Measurements from ENCODE around the gene CES5A.
"Not testable (repeated sequence)": the region's sequence is repeated elsewhere in the genome, so short reads cannot be mapped to it uniquely, and the experiment has no call there.

The CES5A gene

DNA sequence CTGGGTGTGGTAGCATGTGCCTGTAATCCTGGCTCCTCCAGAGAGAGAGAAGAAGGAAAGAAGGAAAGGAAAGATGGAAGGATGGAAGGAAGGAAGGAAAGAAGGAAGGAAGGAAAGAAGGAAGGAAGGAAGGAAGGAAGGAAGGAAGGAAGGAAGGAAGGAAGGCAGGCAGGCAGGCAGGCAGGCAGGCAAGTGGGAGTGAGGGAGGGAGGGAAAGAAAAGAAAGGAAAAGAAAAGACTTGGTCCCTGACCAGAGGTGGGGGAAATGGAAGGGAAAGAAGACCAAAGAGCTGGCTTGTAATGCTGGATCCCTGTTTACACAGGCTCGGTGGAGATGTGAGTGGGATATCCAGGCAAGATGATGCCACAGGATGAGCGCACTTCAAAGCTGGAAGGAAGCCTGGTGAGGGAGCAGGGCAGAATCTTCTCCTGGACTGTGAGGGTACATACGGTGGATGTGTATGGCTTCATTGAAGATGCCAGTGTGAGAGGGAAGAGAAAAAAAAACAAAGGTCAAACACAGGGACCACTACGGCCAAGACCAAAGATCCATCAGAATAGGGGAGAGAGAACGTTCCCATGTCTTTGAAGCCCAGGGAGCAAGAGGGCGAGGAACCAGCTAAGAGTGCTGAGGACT lies 44.4 kb downstream of the CES5A start:
- Mint-ChIP-seq H3K27ac (peak overlapping the region; percentile 19), H3K9me3 (peaks cover 7% of the 10 kb centered on the region), H3K4me3 (no peak overlapping the region), H3K27me3 (peaks cover 9% of the 10 kb centered on the region), H3K4me1 (peaks cover 9% of the 10 kb centered on the region), H3K36me3 (no peaks in the 10 kb centered on the region)
- no peak for ATAC-seq (ENCODE audit: low read depth)
- no peak for DNase-seq (ENCODE audit: low spot score in 2 of 2)

DNA sequence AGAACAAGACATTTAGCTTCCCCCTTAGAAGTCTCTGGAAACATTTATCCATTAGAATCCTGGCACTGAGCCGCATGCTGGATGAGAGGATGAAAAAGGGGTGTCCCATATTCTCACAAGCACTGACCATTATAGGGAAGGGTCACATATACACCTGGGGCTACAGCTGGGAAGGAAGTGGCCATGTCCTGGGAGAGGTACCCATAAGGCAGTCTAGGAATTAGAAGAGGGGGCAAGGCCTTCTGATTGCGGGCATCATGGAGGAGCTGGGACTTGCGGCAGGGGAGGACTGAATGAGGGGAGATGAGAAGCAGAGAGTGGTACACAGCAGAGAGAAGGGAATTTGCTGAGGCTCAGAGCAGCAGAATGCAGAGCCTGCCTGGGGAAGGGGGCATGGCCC lies 45.9 kb downstream of the CES5A start:
- H3K4me3 Mint-ChIP-seq; H3K4me1 Mint-ChIP-seq; DNase-seq (ENCODE audit: low spot score in 2 of 2); H3K27ac Mint-ChIP-seq; ATAC-seq (ENCODE audit: low read depth); H3K9me3 Mint-ChIP-seq; H3K36me3 Mint-ChIP-seq: not testable (repeated sequence)
- H3K27me3 Mint-ChIP-seq, result peaks cover 12% of the 10 kb centered on the region

DNA sequence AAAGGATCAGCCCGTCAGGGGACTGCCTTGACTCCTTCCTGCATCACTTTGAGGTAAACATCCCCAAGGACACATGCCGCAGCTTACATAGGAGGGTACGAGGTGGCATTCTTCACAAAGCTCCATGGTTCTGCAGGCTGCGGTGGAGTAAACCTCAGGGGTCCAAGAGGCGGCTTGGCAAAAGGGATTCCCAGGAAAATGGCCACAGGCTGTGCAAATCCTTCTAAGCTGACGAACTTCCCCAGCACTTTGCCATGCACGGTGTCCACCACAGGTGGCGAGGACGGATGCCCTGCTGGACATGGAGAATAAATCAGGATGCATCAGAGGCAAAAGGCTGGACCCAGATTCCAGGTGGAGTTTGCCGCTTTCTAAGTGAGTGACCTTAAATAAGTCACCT lies 46.5 kb downstream of the CES5A start:
- Mint-ChIP-seq H3K4me3 (no peak overlapping the region), H3K9me3 (peaks cover 4% of the 10 kb centered on the region), H3K27me3 (peaks cover 12% of the 10 kb centered on the region), H3K27ac (no peak overlapping the region), H3K36me3 (no peaks in the 10 kb centered on the region), H3K4me1 (peaks cover under 1% of the 10 kb centered on the region)
- DNase-seq (ENCODE audit: low spot score in 2 of 2) (no peak), ATAC-seq (ENCODE audit: low read depth) (no peak)

- Mint-ChIP-seq H3K27ac (no peak overlapping the region), H3K4me1 (no peaks in the 10 kb centered on the region), H3K27me3 (peaks cover 20% of the 10 kb centered on the region), H3K9me3 (no peaks in the 10 kb centered on the region), H3K4me3 (no peak overlapping the region), H3K36me3 (peaks cover 2% of the 10 kb centered on the region)
- no peak for ATAC-seq (ENCODE audit: low read depth)
- DNase-seq (ENCODE audit: low spot score in 2 of 2), result no peak
Observed at GRCh38 chr16:55825115-55825728, 50.0 kb downstream of the CES5A start.

- peaks cover 2% of the 10 kb centered on the region for H3K36me3 Mint-ChIP-seq
- H3K27me3 Mint-ChIP-seq, result peaks cover 20% of the 10 kb centered on the region
- no peak for DNase-seq (ENCODE audit: low spot score in 2 of 2)
Observed at GRCh38 chr16:55824473-55825000, 50.6 kb downstream of the CES5A start.

GRCh38 chr16:55822280-55822810 lies 52.8 kb downstream of the CES5A start:
- DNase-seq (ENCODE audit: low spot score in 2 of 2), result no peak
- no peak for ATAC-seq (ENCODE audit: low read depth)
- H3K27ac Mint-ChIP-seq, result no peak overlapping the region
- peaks cover 2% of the 10 kb centered on the region for H3K36me3 Mint-ChIP-seq
- H3K27me3 Mint-ChIP-seq, result peaks cover 25% of the 10 kb centered on the region
- peaks cover 3% of the 10 kb centered on the region for H3K9me3 Mint-ChIP-seq
- no peak overlapping the region for H3K4me3 Mint-ChIP-seq
- H3K4me1 Mint-ChIP-seq, result no peaks in the 10 kb centered on the region

More at GRCh38 chr16:55824473-55825000, 50.6 kb downstream of the CES5A start:
- no peaks in the 10 kb centered on the region for H3K4me1 Mint-ChIP-seq
- no peak for ATAC-seq (ENCODE audit: low read depth)
- H3K9me3 Mint-ChIP-seq, result no peaks in the 10 kb centered on the region
- H3K27ac Mint-ChIP-seq, result no peak overlapping the region
- H3K4me3 Mint-ChIP-seq, result no peak overlapping the region

- Mint-ChIP-seq H3K4me1 (no peaks in the 10 kb centered on the region), H3K4me3 (no peak overlapping the region), H3K9me3 (peaks cover 3% of the 10 kb centered on the region), H3K27me3 (peaks cover 26% of the 10 kb centered on the region), H3K36me3 (peaks cover 2% of the 10 kb centered on the region), H3K27ac (no peak overlapping the region)
- DNase-seq (ENCODE audit: low spot score in 2 of 2) (no peak), ATAC-seq (ENCODE audit: low read depth) (no peak)
Observed at GRCh38 chr16:55821210-55821609, 54.0 kb downstream of the CES5A start.

- H3K27ac Mint-ChIP-seq, result no peak overlapping the region
Observed at GRCh38 chr16:55820615-55821014, 54.6 kb downstream of the CES5A start.

DNA sequence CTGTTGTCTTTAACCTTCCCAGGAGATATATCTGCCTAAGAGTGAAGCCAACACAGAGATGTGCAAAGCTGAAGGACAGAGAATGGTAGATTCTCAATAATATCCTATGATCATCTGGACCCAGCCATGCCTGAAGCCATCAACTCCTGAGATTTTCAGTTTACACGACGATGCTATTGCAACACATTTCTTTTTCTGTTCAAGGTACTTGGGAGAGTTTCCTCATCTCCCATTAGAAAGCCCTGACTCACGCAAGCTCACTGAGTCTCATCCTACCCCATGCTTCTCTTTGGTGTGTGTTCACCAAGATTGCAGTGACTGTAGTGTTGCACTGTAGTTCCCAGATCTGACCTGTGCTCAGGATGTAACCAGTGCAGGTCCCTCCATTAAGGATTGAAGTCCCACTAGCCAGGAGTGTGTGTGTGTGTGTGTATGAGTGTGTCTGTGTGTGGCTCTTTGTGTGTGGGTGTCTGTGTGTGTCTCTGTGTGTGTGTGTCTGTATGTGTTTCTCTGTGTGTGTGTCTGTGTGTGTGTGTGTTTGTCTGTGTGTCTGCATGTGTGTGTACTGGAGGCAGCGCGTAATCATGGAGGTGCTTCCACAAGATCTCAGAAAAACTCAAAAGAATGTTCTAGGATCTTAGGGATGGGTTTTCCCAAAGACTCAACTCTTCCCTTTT lies 57.8 kb downstream of the CES5A start:
- Mint-ChIP-seq H3K27me3 (peaks cover 26% of the 10 kb centered on the region), H3K9me3 (peaks cover 3% of the 10 kb centered on the region), H3K4me3 (no peak overlapping the region), H3K27ac (no peak overlapping the region), H3K36me3 (peaks cover 2% of the 10 kb centered on the region), H3K4me1 (no peaks in the 10 kb centered on the region)
- DNase-seq (ENCODE audit: low spot score in 2 of 2) (no peak), ATAC-seq (ENCODE audit: low read depth) (no peak)

More at GRCh38 chr16:55820615-55821014, 54.6 kb downstream of the CES5A start:
- Mint-ChIP-seq H3K4me3 (no peak overlapping the region), H3K27me3 (peaks cover 26% of the 10 kb centered on the region), H3K36me3 (peaks cover 2% of the 10 kb centered on the region), H3K4me1 (no peaks in the 10 kb centered on the region), H3K9me3 (peaks cover 3% of the 10 kb centered on the region)
- ATAC-seq (ENCODE audit: low read depth) (no peak), DNase-seq (ENCODE audit: low spot score in 2 of 2) (no peak)

DNA sequence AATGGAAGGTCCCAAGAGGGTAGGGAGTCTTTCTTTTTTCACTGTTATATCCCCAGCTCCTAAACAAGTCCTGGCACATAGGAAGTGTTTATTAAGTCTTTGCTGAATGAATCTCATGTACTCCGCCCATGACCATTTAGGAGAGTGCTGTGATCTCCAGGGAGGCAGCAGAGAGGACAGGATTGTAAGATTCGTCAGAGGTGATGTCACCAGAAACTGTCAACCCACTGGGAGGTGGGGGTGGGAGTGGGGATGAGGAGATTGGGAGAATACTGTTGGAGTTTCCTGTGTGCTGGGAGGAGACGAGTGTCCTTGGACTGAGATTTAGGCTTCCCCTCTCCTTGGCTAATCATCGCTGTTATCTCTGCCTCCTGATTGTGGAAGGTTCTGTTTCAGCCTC lies 59.0 kb downstream of the CES5A start:
- ATAC-seq (ENCODE audit: low read depth); H3K27ac Mint-ChIP-seq; DNase-seq (ENCODE audit: low spot score in 2 of 2); H3K36me3 Mint-ChIP-seq; H3K4me3 Mint-ChIP-seq; H3K9me3 Mint-ChIP-seq; H3K4me1 Mint-ChIP-seq: not testable (repeated sequence)
- H3K27me3 Mint-ChIP-seq, result peaks cover 23% of the 10 kb centered on the region

- H3K9me3 Mint-ChIP-seq, result peaks cover 3% of the 10 kb centered on the region
- no peak for ATAC-seq (ENCODE audit: low read depth)
- H3K27ac Mint-ChIP-seq, result no peak overlapping the region
- peaks cover 19% of the 10 kb centered on the region for H3K27me3 Mint-ChIP-seq
- H3K4me3 Mint-ChIP-seq, result no peak overlapping the region
- DNase-seq (ENCODE audit: low spot score in 2 of 2), result no peak
- no peaks in the 10 kb centered on the region for H3K36me3 Mint-ChIP-seq
- no peaks in the 10 kb centered on the region for H3K4me1 Mint-ChIP-seq
Observed at GRCh38 chr16:55815320-55815719, 59.9 kb downstream of the CES5A start.

DNA sequence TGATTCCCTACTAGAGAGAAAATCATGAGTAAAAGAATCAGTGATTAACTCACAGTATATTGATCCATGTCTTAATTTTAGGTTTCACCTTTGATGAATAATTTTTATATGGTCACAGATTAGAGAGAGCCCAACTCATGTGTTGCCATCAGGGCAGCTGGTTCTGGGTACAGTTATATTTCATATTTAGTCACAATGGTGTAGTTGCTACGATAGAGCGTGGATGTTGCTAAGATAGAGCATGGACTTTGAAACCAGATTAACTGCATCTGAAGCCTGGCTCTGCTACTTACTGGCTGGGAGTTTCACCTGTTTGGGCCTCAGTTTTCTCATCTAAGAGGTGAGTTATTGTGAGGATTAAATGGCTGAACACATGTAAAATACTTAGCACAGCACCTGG lies 61.0 kb downstream of the CES5A start:
- ATAC-seq (ENCODE audit: low read depth); H3K36me3 Mint-ChIP-seq; H3K4me3 Mint-ChIP-seq; DNase-seq (ENCODE audit: low spot score in 2 of 2); H3K9me3 Mint-ChIP-seq; H3K4me1 Mint-ChIP-seq; H3K27ac Mint-ChIP-seq: not testable (repeated sequence)
- H3K27me3 Mint-ChIP-seq, result peaks cover 20% of the 10 kb centered on the region

GRCh38 chr16:55813730-55814129 lies 61.4 kb downstream of the CES5A start:
- not testable (repeated sequence) for H3K4me1 Mint-ChIP-seq; H3K4me3 Mint-ChIP-seq; H3K27ac Mint-ChIP-seq; H3K36me3 Mint-ChIP-seq; H3K9me3 Mint-ChIP-seq; DNase-seq (ENCODE audit: low spot score in 2 of 2)
- peak; percentile 72 for ATAC-seq (ENCODE audit: low read depth)
- H3K27me3 Mint-ChIP-seq, result peaks cover 19% of the 10 kb centered on the region

- H3K27me3 Mint-ChIP-seq, result peaks cover 18% of the 10 kb centered on the region
- DNase-seq (ENCODE audit: low spot score in 2 of 2) (no peak), ATAC-seq (ENCODE audit: low read depth) (no peak)
- H3K4me3 Mint-ChIP-seq, result no peak overlapping the region
- H3K4me1 Mint-ChIP-seq, result no peaks in the 10 kb centered on the region
- no peaks in the 10 kb centered on the region for H3K36me3 Mint-ChIP-seq
- H3K27ac Mint-ChIP-seq, result no peak overlapping the region
- H3K9me3 Mint-ChIP-seq, result peaks cover 1% of the 10 kb centered on the region
Observed at GRCh38 chr16:55812951-55813350, 62.2 kb downstream of the CES5A start.

Data from memory B cell (primary cell).